WTC11 (cell line): Measurements from ENCODE around the gene ACSBG1.

Experiments used
- CREB1 ChIP-seq: sonication (generic); formaldehyde crosslinking; IDR thresholded peaks from 2 replicates; pipeline ENCODE4 v1.8.0; 2023; ENCODE audit warnings: mild to moderate bottlenecking, missing genetic modification reagents
- CTCF ChIP-seq: fragments of 200-600 bp; IDR thresholded peaks from 2 replicates; pipeline ENCODE4 v1.8.0; 2022; ENCODE audit warnings: antibody characterized with exemption
- E2F1 ChIP-seq: sonication (generic); formaldehyde crosslinking; IDR thresholded peaks from 2 replicates; pipeline ENCODE4 v1.8.0; 2022; ENCODE audit warnings: mild to moderate bottlenecking, missing genetic modification reagents
- FOXJ3 ChIP-seq: sonication (generic); formaldehyde crosslinking; IDR thresholded peaks from 2 replicates; pipeline ENCODE4 v1.9.0; 2021; ENCODE audit warnings: missing genetic modification reagents, mild to moderate bottlenecking, borderline replicate concordance
- MYBL2 ChIP-seq: sonication (generic); formaldehyde crosslinking; IDR thresholded peaks from 2 replicates; pipeline ENCODE4 v1.8.1; 2023; ENCODE audit warnings: mild to moderate bottlenecking, moderate library complexity, missing genetic modification reagents
- NFYB ChIP-seq: sonication (generic); formaldehyde crosslinking; conservative IDR thresholded peaks from 2 replicates; pipeline ENCODE4 v1.8.0; 2022; ENCODE audit warnings: low read depth, missing genetic modification reagents
- SP1 ChIP-seq: sonication (generic); formaldehyde crosslinking; conservative IDR thresholded peaks from 2 replicates; pipeline ENCODE4 v1.8.1; 2022; ENCODE audit warnings: missing genetic modification reagents
- TP53 ChIP-seq: sonication (generic); formaldehyde crosslinking; IDR thresholded peaks from 2 replicates; pipeline ENCODE4 v1.8.1; 2023; ENCODE audit warnings: mild to moderate bottlenecking, missing genetic modification reagents
- ZNF423 ChIP-seq: fragments of 250-450 bp; sonication (Bioruptor Pico); IDR thresholded peaks from 2 replicates; pipeline ENCODE4 v2.1.2; 2022; ENCODE audit warnings: mild to moderate bottlenecking, moderate library complexity
- ZNF671 ChIP-seq: fragments of 250-450 bp; sonication (Bioruptor Pico); IDR thresholded peaks from 2 replicates; pipeline ENCODE4 v1.8.0; 2021; ENCODE audit warnings: mild to moderate bottlenecking
- TF ChIP-seq, protein P1 (sequence below): sonication (generic); formaldehyde crosslinking; IDR thresholded peaks from 2 replicates; pipeline ENCODE4 v1.8.0; 2022; ENCODE audit warnings: mild to moderate bottlenecking, missing genetic modification reagents

- TF ChIP-seq CTCF (no peak), FOXJ3 (CRISPR knock-in tag) (no peak), ZNF423 (no peak), MYBL2 (CRISPR knock-in tag) (no peak), ZNF671 (no peak), SP1 (CRISPR knock-in tag) (no peak), NFYB (CRISPR knock-in tag) (no peak), E2F1 (CRISPR knock-in tag) (no peak), TP53 (no peak), CREB1 (no peak)
- TF ChIP-seq, protein P1, sequence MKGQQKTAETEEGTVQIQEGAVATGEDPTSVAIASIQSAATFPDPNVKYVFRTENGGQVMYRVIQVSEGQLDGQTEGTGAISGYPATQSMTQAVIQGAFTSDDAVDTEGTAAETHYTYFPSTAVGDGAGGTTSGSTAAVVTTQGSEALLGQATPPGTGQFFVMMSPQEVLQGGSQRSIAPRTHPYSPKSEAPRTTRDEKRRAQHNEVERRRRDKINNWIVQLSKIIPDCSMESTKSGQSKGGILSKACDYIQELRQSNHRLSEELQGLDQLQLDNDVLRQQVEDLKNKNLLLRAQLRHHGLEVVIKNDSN (CRISPR knock-in tag), result no peak
These were observed 9.2 kb upstream of the ACSBG1 start for GRCh38 chr15:78243491-78243941.
